ENCODE results near the gene HPS6.
"Not testable (repeated sequence)": the region's sequence is repeated elsewhere in the genome, so short reads cannot be mapped to it uniquely, and the experiment has no call there.

The HPS6 gene

GRCh38 chr10:102033787-102034186, 31.4 kb upstream of the HPS6 start:
- no peak overlapping the region for H3K27ac ChIP-seq
- CTCF ChIA-PET = interaction anchor here (0.6 kb wide), 1 partner anchor 45 kb away, joined by 3 read pairs; no protein-coding TSS in a partner anchor
- POLR2A ChIA-PET (ENCODE audit: low non-redundant PET) = no interaction called here
- TF ChIP-seq CTCF (conservative IDR thresholded peaks at IDR 0.05; ENCODE audit: low read depth) = no peak
- no peak for DNase-seq (ENCODE audit: low spot score)

- POLR2A ChIA-PET (ENCODE audit: low non-redundant PET); DNase-seq (ENCODE audit: low spot score); CTCF ChIA-PET; H3K27ac ChIP-seq: not testable (repeated sequence)
These were observed 29.3 kb upstream of the HPS6 start for GRCh38 chr10:102035807-102036206.

- no peak overlapping the region for H3K27ac ChIP-seq
- ChIA-PET POLR2A (ENCODE audit: low non-redundant PET) (interaction anchor here (0.6 kb wide), 1 partner anchor 173 kb away, joined by 3 read pairs; no protein-coding TSS in a partner anchor), CTCF (interaction anchor here (0.6 kb wide), 2 partner anchors 52 to 185 kb away, joined by 3 to 4 read pairs; no protein-coding TSS in a partner anchor)
- TF ChIP-seq CTCF (conservative IDR thresholded peaks at IDR 0.05; ENCODE audit: low read depth) = no peak
- no peak for DNase-seq (ENCODE audit: low spot score)
These were observed 26.7 kb upstream of the HPS6 start for GRCh38 chr10:102038410-102038809.

- CTCF ChIA-PET = interaction anchor here (0.5 kb wide), 1 partner anchor 204 kb away, joined by 3 read pairs; no protein-coding TSS in a partner anchor
- DNase-seq (ENCODE audit: low spot score) = no peak
- no peak for TF ChIP-seq CTCF (conservative IDR thresholded peaks at IDR 0.05; ENCODE audit: low read depth)
- H3K27ac ChIP-seq = no peak overlapping the region
- POLR2A ChIA-PET (ENCODE audit: low non-redundant PET) = no interaction called here
These were observed 24.7 kb upstream of the HPS6 start for GRCh38 chr10:102040305-102041050.

GRCh38 chr10:102045292-102045691, 19.9 kb upstream of the HPS6 start:
- ChIA-PET POLR2A (ENCODE audit: low non-redundant PET) (no interaction called here), CTCF (no interaction called here)
- no peak overlapping the region for H3K27ac ChIP-seq
- TF ChIP-seq CTCF (conservative IDR thresholded peaks at IDR 0.05; ENCODE audit: low read depth) = no peak
- DNase-seq (ENCODE audit: low spot score) = no peak

GRCh38 chr10:102046095-102046494, 19.1 kb upstream of the HPS6 start:
- CTCF ChIA-PET = no interaction called here
- DNase-seq (ENCODE audit: low spot score) = no peak
- POLR2A ChIA-PET (ENCODE audit: low non-redundant PET) = no interaction called here
- TF ChIP-seq CTCF (conservative IDR thresholded peaks at IDR 0.05; ENCODE audit: low read depth) = no peak
- H3K27ac ChIP-seq = no peak overlapping the region

- DNase-seq (ENCODE audit: low spot score) = not testable (repeated sequence)
- ChIA-PET CTCF (interaction anchor here (0.6 to 0.9 kb wide), 5 partner anchors 13 to 377 kb away, joined by 3 to 4 read pairs (median 3); partner anchors contain the start of gene CUEDC2), POLR2A (ENCODE audit: low non-redundant PET) (interaction anchor here (0.7 to 0.9 kb wide), 3 partner anchors 11 to 58 kb away, joined by 4 to 7 read pairs (median 4); no protein-coding TSS in a partner anchor)
- peak overlapping the region; percentile 92 for H3K27ac ChIP-seq
These were observed 10.1 kb upstream of the HPS6 start for GRCh38 chr10:102054881-102055646.
